Fibroblast of mammary gland (primary cell): ENCODE measurements around the gene DLG2.
"Not testable (repeated sequence)": the region's sequence is repeated elsewhere in the genome, so short reads cannot be mapped to it uniquely, and the experiment has no call there.

Experiments used
- DNase-seq: peaks from one replicate; pipeline ENCODE4 v3.0.0-alpha.2; 2010; ENCODE audit warnings: low read depth
- H3K4me3 ChIP-seq: 2 replicates; pipeline ENCODE4 v1.5.1; 2011; ENCODE audit warnings: low read depth, mild to moderate bottlenecking, low read length, moderate library complexity; ENCODE audit not compliant: control insufficient read depth
- CTCF ChIP-seq: conservative IDR thresholded peaks from 2 replicates; pipeline ENCODE4 v1.5.1; 2011; ENCODE audit warnings: low read depth, low read length, inconsistent platforms; ENCODE audit not compliant: control insufficient read depth, insufficient read depth

The DLG2 gene

GRCh38 chr11:84316866-84317555 is 1310.1 kb downstream of the DLG2 start:
- peak; percentile 76 for DNase-seq
- no peak for TF ChIP-seq CTCF
- peak overlapping the region; percentile 38 for H3K4me3 ChIP-seq

GRCh38 chr11:84313830-84314359 is 1313.2 kb downstream of the DLG2 start:
- DNase-seq = peak; percentile 69
- no peak for TF ChIP-seq CTCF
- no peak overlapping the region for H3K4me3 ChIP-seq

- no peak for TF ChIP-seq CTCF
- H3K4me3 ChIP-seq = no peak overlapping the region
- DNase-seq = peak; percentile 23
Measured at GRCh38 chr11:84310268-84310667, 1316.9 kb downstream of the DLG2 start.

- not testable (repeated sequence) for DNase-seq, H3K4me3 ChIP-seq
Measured at GRCh38 chr11:84308491-84308890, 1318.7 kb downstream of the DLG2 start.

- no peak for TF ChIP-seq CTCF
- DNase-seq = no peak
- H3K4me3 ChIP-seq = no peak overlapping the region
Measured at GRCh38 chr11:84300092-84300491, 1327.1 kb downstream of the DLG2 start.

- no peak for TF ChIP-seq CTCF
- H3K4me3 ChIP-seq = no peak overlapping the region
- DNase-seq = no peak
Measured at GRCh38 chr11:84297570-84297969, 1329.6 kb downstream of the DLG2 start.

- DNase-seq = no peak
- no peak for TF ChIP-seq CTCF
- no peak overlapping the region for H3K4me3 ChIP-seq
Measured at GRCh38 chr11:84295815-84296214, 1331.3 kb downstream of the DLG2 start.
